HCT116 (cell line): ENCODE data around the gene AMBRA1. TPM values are rescaled to one million over a fixed set of nuclear protein-coding genes. Genes with fewer than 3 reads are reported as not detected.

Experiments used
- ATAC-seq: fragments of 200-7000 bp; cut with Tn5 transposase; 2 replicates; pipeline ENCODE4 v1.9.1; 2020; ENCODE audit warnings: mild to moderate bottlenecking, moderate library complexity
- BruUV-seq: library from RNA; stranded (reverse); fragments of 400-500 nt; replicated peaks from 2 replicates; lab custom pipeline; 2021; lab: Mats Ljungman, UMichigan
- CTCF ChIA-PET: fragments of 300-600 bp; sonication (Branson Sonifier 250); formaldehyde crosslinking; loops from one replicate; lab custom pipeline; 2021; ENCODE audit warnings: antibody characterized with exemption; lab: Charles Lee
- POLR2A ChIA-PET: fragments of 300-600, 350-600 bp; sonication (Branson Sonifier 250); formaldehyde crosslinking; loops from one replicate; lab custom pipeline; 2021; ENCODE audit warnings: antibody characterized with exemption; lab: Charles Lee
- RAD21 ChIA-PET, 2 experiments: fragments of 300-600 bp; sonication (Branson Sonifier 250); formaldehyde crosslinking; loops; one replicate each; lab custom pipeline; 2023; ENCODE audit warnings: low total read pairs in 2 of 2; ENCODE audit not compliant: uncharacterized antibody in 2 of 2, unreplicated experiment in 2 of 2, low non-redundant PET in 1 of 2; lab: Charles Lee
- DNase-seq: peaks from one replicate; pipeline ENCODE4 v3.0.0-alpha.2; 2010; ENCODE audit warnings: low read depth, low spot score
- H2AFZ ChIP-seq: fragments of 200-600 bp; shearing (Covaris generic), sonication (generic); 2 replicates; pipeline ENCODE4 v1.6.1; 2017; ENCODE audit warnings: low read depth, mixed run types, mixed read lengths, antibody characterized with exemption, low read length; ENCODE audit not compliant: poor library complexity, severe bottlenecking
- H3K27ac ChIP-seq: 2 replicates; pipeline ENCODE4 v1.5.1; 2012; ENCODE audit warnings: low read depth, low read length
- H3K27me3 ChIP-seq: fragments of 200-600 bp; sonication (generic); 2 replicates; pipeline ENCODE4 v1.6.1; 2016; ENCODE audit warnings: mixed run types, low read length, mixed read lengths; ENCODE audit not compliant: insufficient read depth
- H3K36me3 ChIP-seq, 2 experiments: fragments of 200-500 bp in 1 of 2; fragments of 200-600 bp in 1 of 2; sonication (Bioruptor generic) in 1 of 2; sonication (generic) in 1 of 2; 2 replicates each; pipeline versions ENCODE4 v1.5.1 to v1.6.1; 2014 to 2016; ENCODE audit warnings: low read length in 2 of 2, inconsistent platforms in 1 of 2, mixed read lengths in 1 of 2, mixed run types in 1 of 2; ENCODE audit not compliant: insufficient read depth in 2 of 2, control insufficient read depth in 1 of 2
- H3K4me1 ChIP-seq, 2 experiments: fragments of 200-600 bp in 1 of 2; sonication (generic) in 1 of 2; 2 replicates each; pipeline versions ENCODE4 v1.5.1 to v1.6.1; 2012 to 2017; ENCODE audit warnings: low read length in 2 of 2, inconsistent platforms in 1 of 2, mild to moderate bottlenecking in 1 of 2, mixed read lengths in 1 of 2, mixed run types in 1 of 2, moderate library complexity in 1 of 2; ENCODE audit not compliant: insufficient read depth in 2 of 2, control insufficient read depth in 1 of 2
- H3K4me2 ChIP-seq: fragments of 200-600 bp; sonication (generic); 2 replicates; pipeline ENCODE4 v1.6.1; 2017; ENCODE audit warnings: mixed run types, low read length, mixed read lengths
- H3K4me3 ChIP-seq, 2 experiments: fragments of 200-600 bp in 1 of 2; sonication (generic) in 1 of 2; replicated peaks in 1 of 2; 2 replicates each; pipeline ENCODE4 v1.5.1; 2011 to 2016; ENCODE audit warnings: low read length in 2 of 2, control low read depth in 1 of 2, low read depth in 1 of 2, mild to moderate bottlenecking in 1 of 2, mixed read lengths in 1 of 2, mixed run types in 1 of 2
- H3K79me2 ChIP-seq: fragments of 200-600 bp; sonication (generic); 2 replicates; pipeline ENCODE4 v1.6.1; 2017; ENCODE audit warnings: mild to moderate bottlenecking, mixed run types, low read length, moderate library complexity, mixed read lengths; ENCODE audit not compliant: insufficient read depth
- H3K9ac ChIP-seq: fragments of 200-600 bp; sonication (generic); 2 replicates; pipeline ENCODE4 v1.6.1; 2016; ENCODE audit warnings: low read length, mixed read lengths
- H3K9me2 ChIP-seq: fragments of 200-600 bp; sonication (generic), shearing (Covaris generic); 2 replicates; pipeline ENCODE4 v1.6.1; 2017; ENCODE audit warnings: mixed run types, mild to moderate bottlenecking, moderate library complexity; ENCODE audit not compliant: insufficient read depth
- H3K9me3 ChIP-seq, 2 experiments: fragments of 200-500 bp in 1 of 2; fragments of 200-600 bp in 1 of 2; sonication (Bioruptor generic) in 1 of 2; sonication (generic) in 1 of 2; 2 replicates each; pipeline ENCODE4 v1.6.1; 2014 to 2017; ENCODE audit warnings: low read length in 2 of 2, mixed read lengths in 2 of 2, inconsistent platforms in 1 of 2, low read depth in 1 of 2, mild to moderate bottlenecking in 1 of 2, mixed run types in 1 of 2, moderate library complexity in 1 of 2; ENCODE audit not compliant: control insufficient read depth in 1 of 2, insufficient read depth in 1 of 2
- H4K20me1 ChIP-seq: fragments of 200-600 bp; sonication (generic), shearing (Covaris generic); 2 replicates; pipeline ENCODE4 v1.6.1; 2017; ENCODE audit warnings: mixed run types, mild to moderate bottlenecking, moderate library complexity; ENCODE audit not compliant: insufficient read depth
- ATF3 ChIP-seq: IDR thresholded peaks from 2 replicates; pipeline ENCODE4 v1.6.1; 2012
- CBX3 ChIP-seq: IDR thresholded peaks from 2 replicates; pipeline ENCODE4 v1.6.1; 2012; ENCODE audit warnings: low read depth
- EGR1 ChIP-seq: IDR thresholded peaks from 2 replicates; pipeline ENCODE4 v1.6.1; 2012; ENCODE audit warnings: low read depth
- FOSL1 ChIP-seq: IDR thresholded peaks from 2 replicates; pipeline ENCODE4 v1.6.1; 2012; ENCODE audit warnings: low read depth
- JUND ChIP-seq: IDR thresholded peaks from 2 replicates; pipeline ENCODE4 v1.6.1; 2012
- POLR2A ChIP-seq: IDR thresholded peaks from 2 replicates; pipeline ENCODE4 v1.7.0; 2011; ENCODE audit warnings: borderline replicate concordance; ENCODE audit not compliant: insufficient read depth, insufficient read length; ENCODE audit errors: extremely low read depth
- POLR2AphosphoS5 ChIP-seq: IDR thresholded peaks from 2 replicates; pipeline ENCODE4 v1.6.1; 2011; ENCODE audit warnings: mild to moderate bottlenecking, low read depth, low read length, moderate library complexity
- SP1 ChIP-seq: IDR thresholded peaks from 2 replicates; pipeline ENCODE4 v1.6.1; 2012; ENCODE audit warnings: low read depth
- SRF ChIP-seq: IDR thresholded peaks from 2 replicates; pipeline ENCODE4 v1.6.1; 2012; ENCODE audit warnings: low read depth
- TCF7L2 ChIP-seq: IDR thresholded peaks from 2 replicates; pipeline ENCODE4 v1.7.0; 2011; ENCODE audit warnings: borderline replicate concordance, inconsistent platforms; ENCODE audit not compliant: insufficient read depth, insufficient read length; ENCODE audit errors: extremely low read depth
- YY1 ChIP-seq: IDR thresholded peaks from 2 replicates; pipeline ENCODE4 v1.6.1; 2011; ENCODE audit warnings: low read length, low read depth, moderate library complexity, mild to moderate bottlenecking; ENCODE audit not compliant: insufficient replicate concordance; ENCODE audit errors: extremely low read depth
- ZFX ChIP-seq: fragments of 450-650 bp; IDR thresholded peaks from 2 replicates; pipeline ENCODE4 v1.6.1; 2017
- ZNF274 ChIP-seq: fragments of 200-500 bp; sonication (Bioruptor generic); IDR thresholded peaks from 2 replicates; pipeline ENCODE4 v1.6.1; 2014; ENCODE audit warnings: mild to moderate bottlenecking, low read depth, low read length, inconsistent platforms
- intact Hi-C: fragments of 100-400 bp; cut with micrococcal nuclease; formaldehyde crosslinking; loops from 2 replicates; pipeline ENCODE4 v1.10.0; 2022
- total RNA-seq: library from RNA; stranded (reverse); gene quantifications from one replicate; pipeline ENCODE4 v1.2.1, GENCODE V29; 2021; ENCODE audit not compliant: unreplicated experiment

Gene AMBRA1
- total RNA-seq, 1 experiment from 2014 or later, result 22.7 TPM

GRCh38 chr11:46381819-46382645, 211.8 kb downstream of the AMBRA1 start:
- BruUV-seq, result TSS peak; percentile 86
- H3K4me3 ChIP-seq, result peak overlapping the region; percentile 73 to 85
- no peaks in the 10 kb centered on the region for H3K27me3 ChIP-seq

GRCh38 chr11:46381048-46381818, 212.6 kb downstream of the AMBRA1 start, which contains the start of gene MDK:
MDK (plus strand) TSS chr11:46381669; CDS start chr11:46382058, 389 bp downstream.
- no peak for DNase-seq
- intact Hi-C loops, result loop anchor here (10.0 kb wide), 2 partner anchors 234 to 424 kb away; partner anchors contain the start of genes ATG13 and HARBI1
- H3K36me3 ChIP-seq, result peaks cover 0 to 4% of the 10 kb centered on the region in 2 experiments; a peak in 2 of 4 replicates
- no peak within 1 kb of the TSS for H2AFZ ChIP-seq
- H3K4me2 ChIP-seq, result peak within 1 kb of the TSS; percentile 100
- no TSS peak for BruUV-seq
- POLR2A ChIA-PET, result no interaction called here
- H3K9me2 ChIP-seq, result no peaks in the 10 kb centered on the region
- ATAC-seq, result peak; percentile 32
- peak within 1 kb of the TSS; percentile 96 for H3K27ac ChIP-seq
- H3K79me2 ChIP-seq, result peaks cover 12% of the 10 kb centered on the region; the same call in 1 of the 2 replicates
- no peaks in the 10 kb centered on the region for H3K27me3 ChIP-seq
- no peaks in the 10 kb centered on the region for H4K20me1 ChIP-seq
- RAD21 ChIA-PET, result no interaction called here
- peak within 1 kb of the TSS; percentile 91 for H3K9ac ChIP-seq
- no peaks in the 10 kb centered on the region for H3K9me3 ChIP-seq
- peaks cover 23 to 60% of the 10 kb centered on the region in 2 experiments for H3K4me1 ChIP-seq
- CTCF ChIA-PET, result no interaction called here
- TF ChIP-seq JUND (no peak), ATF3 (no peak), TCF7L2 (peak; percentile 82), YY1 (no peak)
- peak within 1 kb of the TSS; percentile 73 to 85 for H3K4me3 ChIP-seq

More at GRCh38 chr11:46381819-46382645, 211.8 kb downstream of the AMBRA1 start:
- POLR2A ChIA-PET, result no interaction called here
- peaks cover 0 to 4% of the 10 kb centered on the region in 2 experiments; a peak in 1 of 4 replicates for H3K36me3 ChIP-seq
- CTCF ChIA-PET, result interaction anchor here (1.1 to 1.6 kb wide), 6 partner anchors 10 to 535 kb away, joined by 3 to 13 read pairs (median 6); partner anchors contain the start of genes CHRM4 and CRY2
- H3K4me1 ChIP-seq, result peaks cover 28 to 68% of the 10 kb centered on the region in 2 experiments
- DNase-seq (no peak), ATAC-seq (peak; percentile 18)
- H3K27ac ChIP-seq, result peak overlapping the region; percentile 80
- H3K4me2 ChIP-seq, result peak overlapping the region; percentile 85
- intact Hi-C loops, result loop anchor here (10.0 kb wide), 2 partner anchors 233 to 423 kb away; partner anchors contain the start of genes ATG13 and HARBI1
- H2AFZ ChIP-seq, result no peak overlapping the region
- no peaks in the 10 kb centered on the region for H4K20me1 ChIP-seq
- H3K9ac ChIP-seq, result peak overlapping the region; percentile 91
- no peaks in the 10 kb centered on the region for H3K9me2 ChIP-seq
- TF ChIP-seq POLR2AphosphoS5, result peak; percentile 34; the same call in 1 of the 2 replicates
- no peak for TF ChIP-seq SP1
- no peak for TF ChIP-seq CBX3
- no peak for TF ChIP-seq ZNF274
- peak; percentile 23 for TF ChIP-seq TCF7L2
- no peak for TF ChIP-seq SRF
- TF ChIP-seq POLR2A, result no peak
- TF ChIP-seq ZFX, result peak; percentile 75
- no peak for TF ChIP-seq FOSL1
- no peak for TF ChIP-seq EGR1
- TF ChIP-seq YY1, result no peak
- RAD21 ChIA-PET, result no interaction called here
- peaks cover 12% of the 10 kb centered on the region; the same call in 1 of the 2 replicates for H3K79me2 ChIP-seq
- no peaks in the 10 kb centered on the region for H3K9me3 ChIP-seq
